Nephron (organoid): ENCODE data around the gene PHETA2.
A peak's percentile ranks its signal among the peaks of the same experiment; 100 is the strongest.
"Not testable (repeated sequence)": the region's sequence is repeated elsewhere in the genome, so short reads cannot be mapped to it uniquely, and the experiment has no call there.

ENCODE experiments used
- H3K27ac Mint-ChIP-seq, 3 experiments: 2 replicates each; pipeline ENCODE4 v1.8.0; 2020; ENCODE audit warnings: mixed read lengths in 3 of 3, mild to moderate bottlenecking in 2 of 3, moderate library complexity in 1 of 3
- H3K27me3 Mint-ChIP-seq: 2 replicates; pipeline ENCODE4 v1.8.0; 2021; ENCODE audit warnings: low read depth, mild to moderate bottlenecking, moderate library complexity, mixed read lengths
- H3K36me3 Mint-ChIP-seq: 2 replicates; pipeline ENCODE4 v1.8.0; 2020; ENCODE audit warnings: low read depth, mixed read lengths
- H3K4me1 Mint-ChIP-seq: 2 replicates; pipeline ENCODE4 v1.8.0; 2020; ENCODE audit warnings: mixed read lengths
- H3K4me3 Mint-ChIP-seq, 3 experiments: 2 replicates each; pipeline ENCODE4 v1.8.0; 2020; ENCODE audit warnings: mild to moderate bottlenecking in 3 of 3, mixed read lengths in 3 of 3, moderate library complexity in 2 of 3
- H3K9me3 Mint-ChIP-seq: 2 replicates; pipeline ENCODE4 v1.8.0; 2020; ENCODE audit warnings: mixed read lengths
- TF ChIP-seq, protein P1 (sequence below), 3 experiments: fragments of 200-600 bp; sonication (generic); IDR thresholded peaks; one replicate each; pipeline ENCODE4 v1.5.0; 2021; ENCODE audit warnings: antibody characterized with exemption in 3 of 3; ENCODE audit not compliant: unreplicated experiment in 3 of 3

The PHETA2 gene

GRCh38 chr22:42086051-42086450 lies 12.0 kb downstream of the PHETA2 start:
- Mint-ChIP-seq H3K4me1 (peaks cover 19% of the 10 kb centered on the region), H3K36me3 (peaks cover 69% of the 10 kb centered on the region), H3K4me3 (peak overlapping the region in 1 of 3 experiments; percentile 22), H3K27me3 (peaks cover 4% of the 10 kb centered on the region), H3K9me3 (peaks cover 6% of the 10 kb centered on the region), H3K27ac (no peak overlapping the region)
- TF ChIP-seq, protein P1, sequence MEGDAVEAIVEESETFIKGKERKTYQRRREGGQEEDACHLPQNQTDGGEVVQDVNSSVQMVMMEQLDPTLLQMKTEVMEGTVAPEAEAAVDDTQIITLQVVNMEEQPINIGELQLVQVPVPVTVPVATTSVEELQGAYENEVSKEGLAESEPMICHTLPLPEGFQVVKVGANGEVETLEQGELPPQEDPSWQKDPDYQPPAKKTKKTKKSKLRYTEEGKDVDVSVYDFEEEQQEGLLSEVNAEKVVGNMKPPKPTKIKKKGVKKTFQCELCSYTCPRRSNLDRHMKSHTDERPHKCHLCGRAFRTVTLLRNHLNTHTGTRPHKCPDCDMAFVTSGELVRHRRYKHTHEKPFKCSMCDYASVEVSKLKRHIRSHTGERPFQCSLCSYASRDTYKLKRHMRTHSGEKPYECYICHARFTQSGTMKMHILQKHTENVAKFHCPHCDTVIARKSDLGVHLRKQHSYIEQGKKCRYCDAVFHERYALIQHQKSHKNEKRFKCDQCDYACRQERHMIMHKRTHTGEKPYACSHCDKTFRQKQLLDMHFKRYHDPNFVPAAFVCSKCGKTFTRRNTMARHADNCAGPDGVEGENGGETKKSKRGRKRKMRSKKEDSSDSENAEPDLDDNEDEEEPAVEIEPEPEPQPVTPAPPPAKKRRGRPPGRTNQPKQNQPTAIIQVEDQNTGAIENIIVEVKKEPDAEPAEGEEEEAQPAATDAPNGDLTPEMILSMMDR (IDR thresholded peaks at IDR 0.05; ENCODE audit: unreplicated experiment in 3 of 3): no peak

DNA sequence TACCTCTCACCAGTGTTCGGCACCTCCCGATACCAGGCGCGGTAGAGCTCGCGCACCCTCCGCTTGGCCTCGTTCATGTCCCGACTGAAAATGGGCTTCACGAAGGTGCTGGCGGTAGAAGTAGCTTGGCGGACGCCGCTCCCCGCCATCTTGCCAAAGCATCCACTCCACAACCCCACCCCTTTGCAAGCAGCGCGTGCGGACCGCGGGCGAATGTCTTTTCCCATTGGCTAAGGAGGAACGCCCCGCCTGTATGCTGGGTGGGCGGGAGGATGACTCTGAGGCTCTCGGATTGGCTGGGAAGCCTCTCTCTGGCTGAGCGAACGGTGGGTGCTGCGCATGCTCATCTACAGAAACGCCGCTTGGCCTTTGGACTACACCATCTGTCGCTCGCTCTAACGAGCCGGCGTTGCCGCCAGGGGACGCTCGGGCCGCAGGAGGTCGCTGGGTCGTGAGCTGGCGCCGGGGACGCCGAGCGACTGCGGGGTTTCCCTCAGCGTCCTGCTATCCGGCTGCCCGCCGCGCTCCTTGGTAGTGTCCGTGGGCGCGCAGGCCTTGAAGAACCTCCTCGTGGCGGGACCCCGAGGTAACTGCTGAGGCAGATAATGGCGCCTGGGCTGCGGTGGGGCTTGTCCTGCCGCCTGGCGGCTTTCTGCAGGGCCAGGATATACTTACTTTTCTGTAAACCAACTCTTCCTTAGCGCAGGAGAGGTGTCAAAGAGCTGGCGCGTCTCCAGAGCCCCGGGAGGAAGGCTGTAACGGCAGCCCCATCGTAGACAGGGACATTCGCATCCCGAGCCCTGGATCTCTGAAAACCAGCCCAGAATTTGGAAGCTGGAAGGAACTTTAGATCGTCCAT lies 16.8 kb downstream of the PHETA2 start, which contains the start of gene NDUFA6:
NDUFA6 (minus strand) TSS at position 177 of the 859 bp plus-strand sequence; CDS start at position 149, 28 bp downstream.
- TF ChIP-seq, protein P1 (IDR thresholded peaks at IDR 0.05; ENCODE audit: unreplicated experiment in 3 of 3): peak; percentile 86 to 94 (median 87)
- Mint-ChIP-seq H3K36me3 (peaks cover 47% of the 10 kb centered on the region), H3K4me1 (peaks cover 17% of the 10 kb centered on the region), H3K4me3 (peak within 1 kb of the TSS; percentile 99 to 100 (median 99)), H3K9me3 (peaks cover 6% of the 10 kb centered on the region), H3K27me3 (peaks cover 4% of the 10 kb centered on the region), H3K27ac (peak within 1 kb of the TSS; percentile 97 to 100 (median 99))

DNA sequence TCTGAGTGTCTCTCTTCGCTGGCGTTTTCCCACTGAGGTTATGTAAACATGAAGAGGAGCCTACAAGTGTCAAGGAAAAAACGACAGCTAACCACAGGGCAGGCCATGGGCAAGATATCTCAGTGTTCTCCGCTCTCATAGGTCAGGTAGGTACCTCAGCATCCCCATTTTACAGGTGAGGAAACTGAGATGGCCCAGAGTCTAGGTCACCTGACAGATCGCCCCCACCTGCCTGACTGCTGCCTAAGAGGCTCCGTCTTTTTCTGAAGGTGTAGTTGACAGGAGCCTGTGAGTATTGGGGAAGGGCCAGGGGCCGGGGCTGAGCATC lies 17.4 kb downstream of the PHETA2 start:
- peak overlapping the region; percentile 99 to 100 (median 99) for H3K4me3 Mint-ChIP-seq
- H3K27ac Mint-ChIP-seq: peak overlapping the region; percentile 97 to 100 (median 99)
- peaks cover 9% of the 10 kb centered on the region for H3K9me3 Mint-ChIP-seq
- H3K4me1 Mint-ChIP-seq: peaks cover 17% of the 10 kb centered on the region
- H3K36me3 Mint-ChIP-seq: peaks cover 47% of the 10 kb centered on the region
- TF ChIP-seq, protein P1 (IDR thresholded peaks at IDR 0.05; ENCODE audit: unreplicated experiment in 3 of 3): no peak
- peaks cover 4% of the 10 kb centered on the region for H3K27me3 Mint-ChIP-seq

GRCh38 chr22:42101199-42101598 lies 27.2 kb downstream of the PHETA2 start:
- H3K36me3 Mint-ChIP-seq: peaks cover 75% of the 10 kb centered on the region
- H3K4me1 Mint-ChIP-seq: no peaks in the 10 kb centered on the region
- H3K4me3 Mint-ChIP-seq: no peak overlapping the region
- no peaks in the 10 kb centered on the region for H3K27me3 Mint-ChIP-seq
- TF ChIP-seq, protein P1 (IDR thresholded peaks at IDR 0.05; ENCODE audit: unreplicated experiment in 3 of 3): no peak
- no peak overlapping the region for H3K27ac Mint-ChIP-seq
- H3K9me3 Mint-ChIP-seq: peaks cover 55% of the 10 kb centered on the region

- not testable (repeated sequence) for H3K27ac Mint-ChIP-seq, H3K4me3 Mint-ChIP-seq, H3K4me1 Mint-ChIP-seq, H3K27me3 Mint-ChIP-seq
- H3K36me3 Mint-ChIP-seq: peaks cover 74% of the 10 kb centered on the region
- peaks cover 54% of the 10 kb centered on the region for H3K9me3 Mint-ChIP-seq
These were observed 30.3 kb downstream of the PHETA2 start for GRCh38 chr22:42104332-42104860.

GRCh38 chr22:42108848-42109247 lies 34.8 kb downstream of the PHETA2 start:
- Mint-ChIP-seq H3K27ac (no peak overlapping the region), H3K36me3 (peaks cover 58% of the 10 kb centered on the region), H3K27me3 (no peaks in the 10 kb centered on the region), H3K4me3 (no peak overlapping the region), H3K4me1 (no peaks in the 10 kb centered on the region), H3K9me3 (peaks cover 30% of the 10 kb centered on the region)
- TF ChIP-seq, protein P1 (IDR thresholded peaks at IDR 0.05; ENCODE audit: unreplicated experiment in 3 of 3): no peak
